Gastrocnemius medialis (tissue), 4 donors: Measurements from ENCODE around the gene MYO1G. TPM values are rescaled to one million over a fixed set of nuclear protein-coding genes. Genes with fewer than 3 reads are reported as not detected.

Experiments used
- ATAC-seq, 2 donors: fragments of 150-250 bp; one replicate each; pipeline ENCODE4 v1.9.1; 2016
- DNase-seq, 2 donors: peaks; one replicate each; pipeline ENCODE4 v3.0.0-alpha.2; 2019
- H3K27ac ChIP-seq, 4 donors: fragments of 200-600 bp; sonication (generic); 1 replicate in 1 of 4; 2 replicates in 3 of 4; pipeline ENCODE4 v1.5.1; 2016 to 2018; ENCODE audit warnings: mild to moderate bottlenecking in 2 of 4, moderate library complexity in 1 of 4
- H3K27me3 ChIP-seq, 3 donors: fragments of 200-600 bp; sonication (generic) in 2 of 3; 1 replicate in 1 of 3; 2 replicates in 2 of 3; pipeline versions ENCODE4 v1.5.1 to v1.6.0; 2016 to 2019; ENCODE audit warnings: mild to moderate bottlenecking in 1 of 3, moderate library complexity in 1 of 3
- H3K36me3 ChIP-seq, 2 donors: fragments of 200-600 bp; sonication (generic) in 1 of 2; one replicate each; pipeline ENCODE4 v1.5.1; 2017 to 2018
- H3K4me1 ChIP-seq, 2 donors: fragments of 200-600 bp; sonication (generic) in 1 of 2; one replicate each; pipeline ENCODE4 v1.5.1; 2016 to 2017; ENCODE audit warnings: mild to moderate bottlenecking in 2 of 2
- H3K4me3 ChIP-seq, 4 donors: fragments of 200-600 bp; sonication (generic) in 3 of 4; 1 replicate in 1 of 4; 2 replicates in 3 of 4; pipeline ENCODE4 v1.5.1; 2016 to 2019; ENCODE audit warnings: mild to moderate bottlenecking in 2 of 4
- H3K9me3 ChIP-seq, 3 donors: fragments of 200-600 bp; sonication (generic) in 2 of 3; 1 replicate in 1 of 3; 2 replicates in 2 of 3; pipeline ENCODE4 v1.5.1; 2016 to 2019
- CTCF ChIP-seq, 5 experiments: fragments of 450-650 bp in 3 of 5; fragments of 200-600 bp in 2 of 5; sonication (generic) in 2 of 5; IDR thresholded peaks in 4 of 5; conservative IDR thresholded peaks in 1 of 5; 1 replicate in 4 of 5; 2 replicates in 1 of 5; pipeline ENCODE4 v1.5.1; 2016 to 2019; ENCODE audit warnings: antibody characterized with exemption in 5 of 5, mild to moderate bottlenecking in 3 of 5, moderate library complexity in 3 of 5
- POLR2A ChIP-seq, 2 donors: fragments of 450-650 bp; IDR thresholded peaks; one replicate each; pipeline ENCODE4 v1.6.1; 2017; ENCODE audit warnings: antibody characterized with exemption in 2 of 2, mild to moderate bottlenecking in 2 of 2, moderate library complexity in 2 of 2
- in situ Hi-C, 4 donors: fragments of 200-750 bp; cut with MboI; loops; one replicate each; pipeline versions ENCODE4 v1.15.0 to v1.8.0; 2017; ENCODE audit warnings: low sequenced_read_pairs in 4 of 4
- intact Hi-C: fragments of 100-400 bp; cut with DNase I; formaldehyde crosslinking; loops from one replicate; pipeline ENCODE4 v1.15.1; 2023; ENCODE audit warnings: low total_unique reads
- total RNA-seq, 4 donors: library from RNA; depleted of rRNA; stranded (reverse); fragments of >200 nt; gene quantifications; one replicate each; pipeline versions ENCODE4 v1.1.0 to v1.2.3, GENCODE V29; 2016

Gene MYO1G
- total RNA-seq, 4 donors from 2014 or later: 0.61 to 1.4 (median 1.3) TPM; not detected in 1

- Histone ChIP-seq H3K9me3 (no peaks in the 10 kb centered on the region), H3K27ac (peak overlapping the region in 1 of 4 donors; percentile 54), H3K4me1 (no peaks in the 10 kb centered on the region), H3K27me3 (no peaks in the 10 kb centered on the region), H3K36me3 (no peaks in the 10 kb centered on the region), H3K4me3 (no peak overlapping the region)
- DNase-seq (peak in 1 of 2 donors; percentile 48), ATAC-seq (peak; percentile 19 to 79)
- intact Hi-C loops (no loop called here), in situ Hi-C loops (no loop called here)
- TF ChIP-seq POLR2A (IDR thresholded peaks at IDR 0.05) (no peak), CTCF (IDR thresholded peaks at IDR 0.05 in 4 of 5, conservative IDR thresholded peaks at IDR 0.05 in 1 of 5) (no peak)
Measured at GRCh38 chr7:44912775-44913347, 66.0 kb downstream of the MYO1G start.

Other genes starting within 250 kb of the MYO1G start
- 10 to 100 TPM; 10.7 to 19.8 (median 14.0) TPM for gene ZMIZ2, start 230.2 kb downstream of the MYO1G start, total RNA-seq
- gene PPIA, start 182.3 kb downstream of the MYO1G start, total RNA-seq: 1,000 to 10,000 TPM in 1 of 4 donors, 100 to 1,000 TPM in 3; 487 to 1,236 (median 715) TPM
- 100 to 1,000 TPM in 3 of 4 donors, 10 to 100 TPM in 1; 83.0 to 147 (median 132) TPM for gene H2AZ2, start 130.9 kb downstream of the MYO1G start, total RNA-seq
- 10 to 100 TPM; 13.0 to 18.7 (median 15.9) TPM for gene PURB, start 93.5 kb downstream of the MYO1G start, total RNA-seq
- gene CCM2, start 21.2 kb upstream of the MYO1G start, total RNA-seq: 10 to 100 TPM; 37.7 to 61.8 (median 47.4) TPM
- gene NACAD, start 110.0 kb upstream of the MYO1G start, total RNA-seq: 1 to 10 TPM in 2 of 4 donors, under 1 TPM in 2; 0.46 to 1.5 (median 1.1) TPM
- gene TBRG4, start 132.7 kb upstream of the MYO1G start, total RNA-seq: 100 to 1,000 TPM in 1 of 4 donors, 10 to 100 TPM in 3; 74.3 to 105 (median 92.7) TPM
- 10 to 100 TPM in 3 of 4 donors, 1 to 10 TPM in 1; 9.6 to 39.3 (median 33.2) TPM for gene RAMP3, start 178.8 kb upstream of the MYO1G start, total RNA-seq